Muscle layer of duodenum (tissue), 2 donors: ENCODE measurements around the gene CHMP2A.
"Not testable (repeated sequence)": the region's sequence is repeated elsewhere in the genome, so short reads cannot be mapped to it uniquely, and the experiment has no call there.

Experiments used
- H3K27ac ChIP-seq: one replicate; pipeline ENCODE4 v1.7.0; 2013; ENCODE audit warnings: mild to moderate bottlenecking, low read length
- H3K27me3 ChIP-seq: one replicate; pipeline ENCODE4 v1.7.0; 2013; ENCODE audit warnings: low read depth, mild to moderate bottlenecking, control low read depth, low read length
- H3K36me3 ChIP-seq, 2 donors: one replicate each; pipeline ENCODE4 v1.7.0; 2013; ENCODE audit warnings: low read length in 2 of 2, control low read depth in 1 of 2, mild to moderate bottlenecking in 1 of 2; ENCODE audit not compliant: insufficient read depth in 2 of 2, control insufficient read depth in 1 of 2
- H3K4me1 ChIP-seq, 2 donors: one replicate each; pipeline ENCODE4 v1.7.0; 2013; ENCODE audit warnings: low read length in 2 of 2, mild to moderate bottlenecking in 2 of 2, control low read depth in 1 of 2, moderate library complexity in 1 of 2; ENCODE audit not compliant: insufficient read depth in 2 of 2, control insufficient read depth in 1 of 2
- H3K4me3 ChIP-seq, 2 donors: one replicate each; pipeline ENCODE4 v1.7.0; 2013; ENCODE audit warnings: low read length in 2 of 2, low read depth in 1 of 2, mild to moderate bottlenecking in 1 of 2
- H3K9me3 ChIP-seq, 2 donors: one replicate each; pipeline ENCODE4 v1.7.0; 2013; ENCODE audit warnings: low read length in 2 of 2, control low read depth in 1 of 2, mild to moderate bottlenecking in 1 of 2; ENCODE audit not compliant: control insufficient read depth in 1 of 2
- donor health status: healthy.

CHMP2A gene

DNA sequence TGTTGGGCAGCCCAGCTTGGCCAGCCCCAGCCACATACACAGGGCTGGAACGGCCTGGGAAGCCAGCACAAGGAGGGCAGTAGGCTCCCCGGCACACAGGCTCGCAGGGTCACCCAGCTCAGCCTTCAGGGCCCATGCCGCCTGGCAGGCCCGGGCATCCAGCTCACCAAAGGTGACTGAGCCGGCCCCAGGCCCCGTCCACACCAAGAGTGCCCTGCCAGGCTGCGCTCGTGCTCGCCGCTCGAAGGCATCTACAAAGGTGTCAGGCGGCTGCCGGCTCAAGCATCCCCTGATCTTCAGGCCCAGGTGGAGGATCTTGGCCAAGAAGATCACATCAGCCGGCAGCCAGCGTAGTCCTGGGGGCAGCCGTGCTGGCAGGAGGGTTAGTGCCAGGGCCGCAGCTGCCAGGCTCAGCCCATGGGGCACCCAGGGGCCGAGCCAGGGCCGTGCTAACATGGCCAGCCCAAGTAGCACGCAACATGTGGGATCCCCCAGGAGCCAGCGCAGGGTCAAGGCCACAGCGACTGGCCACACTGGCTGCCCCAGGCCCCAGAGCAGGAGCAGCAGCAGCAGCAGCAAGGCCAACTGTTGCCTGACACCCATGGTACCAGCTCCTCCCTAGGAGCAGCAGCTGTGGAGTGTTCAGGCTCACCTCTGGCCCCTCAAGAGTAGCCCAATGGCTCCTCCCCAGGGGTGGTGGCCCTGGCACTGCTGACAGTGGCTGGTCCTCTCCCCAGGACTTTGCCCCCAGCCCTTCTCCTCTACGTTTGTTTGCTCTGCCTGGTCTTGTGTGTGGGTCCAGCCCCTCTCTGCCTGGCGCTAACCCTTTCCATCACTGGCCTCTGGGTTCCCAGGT is 43.3 kb downstream of the CHMP2A start, which contains the start of gene SLC27A5:
SLC27A5 (minus strand) TSS at position 640 of the 856 bp plus-strand sequence; CDS start at position 603, 37 bp downstream.
- Histone ChIP-seq H3K36me3 (peaks cover 7 to 11% of the 10 kb centered on the region in 2 donors), H3K27ac (no peak within 1 kb of the TSS), H3K4me1 (peaks cover 4 to 21% of the 10 kb centered on the region in 2 donors), H3K27me3 (no peaks in the 10 kb centered on the region), H3K9me3 (no peaks in the 10 kb centered on the region), H3K4me3 (no peak within 1 kb of the TSS)

DNA sequence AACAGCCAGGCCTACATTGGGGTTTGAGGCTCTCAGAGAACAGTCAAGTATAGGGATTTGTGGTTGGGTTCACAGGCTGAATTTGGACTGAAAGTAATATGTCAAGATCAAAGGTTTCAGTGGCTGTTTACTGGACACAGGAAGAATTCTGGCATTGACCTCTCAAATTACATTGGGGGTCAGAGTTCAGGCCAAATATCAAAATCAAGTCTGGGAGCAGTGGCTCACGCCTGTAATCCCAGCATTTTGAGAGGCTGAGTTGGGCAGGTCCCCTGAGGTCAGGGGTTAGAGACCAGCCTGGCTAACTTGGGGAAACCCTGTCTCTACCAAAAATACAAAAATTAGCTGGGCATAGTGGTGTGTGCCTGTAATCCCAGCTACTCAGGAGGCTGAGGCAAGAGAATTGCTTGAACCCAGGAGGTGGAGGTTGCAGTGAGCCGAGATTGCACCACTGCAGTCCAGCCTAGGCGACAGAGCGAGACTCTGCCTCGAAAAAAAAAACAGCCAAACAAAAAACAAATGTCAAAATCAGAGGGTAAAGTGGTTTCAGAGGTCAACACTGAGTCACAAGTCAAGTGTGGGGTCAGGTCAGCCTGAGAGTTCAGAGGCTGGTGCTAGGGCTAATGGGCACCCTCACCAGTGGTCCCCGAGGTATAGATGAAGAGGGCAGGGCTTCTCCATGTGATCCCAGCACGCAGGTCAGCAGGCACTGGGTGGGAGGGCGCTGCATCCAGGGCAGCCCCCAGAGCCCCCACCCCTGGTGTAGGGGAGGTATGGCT is 44.6 kb downstream of the CHMP2A start:
- no peaks in the 10 kb centered on the region for H3K9me3 ChIP-seq
- no peak overlapping the region for H3K4me3 ChIP-seq
- H3K27ac ChIP-seq: no peak overlapping the region
- peaks cover 4 to 12% of the 10 kb centered on the region in 2 donors for H3K4me1 ChIP-seq
- peaks cover 0 to 1% of the 10 kb centered on the region in 2 donors for H3K36me3 ChIP-seq
- H3K27me3 ChIP-seq: no peaks in the 10 kb centered on the region

DNA sequence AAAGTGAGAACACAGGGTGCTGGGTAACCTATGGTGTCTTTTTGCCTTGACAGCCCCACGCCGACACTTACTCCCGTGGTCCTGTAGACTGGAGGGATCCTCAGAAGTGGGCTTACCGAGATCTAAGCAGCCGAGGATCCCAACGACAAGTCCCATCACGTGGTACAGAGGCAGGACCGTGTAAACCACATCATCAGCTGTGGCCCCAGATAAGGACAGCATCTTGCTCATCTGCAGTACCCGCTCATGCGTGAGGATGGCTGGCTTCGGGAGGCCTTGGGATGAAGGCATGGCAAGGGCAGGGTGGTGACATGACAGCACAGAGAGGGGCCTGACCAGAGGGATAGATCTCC is 45.2 kb downstream of the CHMP2A start:
- H3K36me3 ChIP-seq: no peaks in the 10 kb centered on the region
- H3K4me3 ChIP-seq: no peak overlapping the region
- no peak overlapping the region for H3K27ac ChIP-seq
- no peaks in the 10 kb centered on the region for H3K9me3 ChIP-seq
- H3K27me3 ChIP-seq: no peaks in the 10 kb centered on the region
- peaks cover 4 to 11% of the 10 kb centered on the region in 2 donors for H3K4me1 ChIP-seq

DNA sequence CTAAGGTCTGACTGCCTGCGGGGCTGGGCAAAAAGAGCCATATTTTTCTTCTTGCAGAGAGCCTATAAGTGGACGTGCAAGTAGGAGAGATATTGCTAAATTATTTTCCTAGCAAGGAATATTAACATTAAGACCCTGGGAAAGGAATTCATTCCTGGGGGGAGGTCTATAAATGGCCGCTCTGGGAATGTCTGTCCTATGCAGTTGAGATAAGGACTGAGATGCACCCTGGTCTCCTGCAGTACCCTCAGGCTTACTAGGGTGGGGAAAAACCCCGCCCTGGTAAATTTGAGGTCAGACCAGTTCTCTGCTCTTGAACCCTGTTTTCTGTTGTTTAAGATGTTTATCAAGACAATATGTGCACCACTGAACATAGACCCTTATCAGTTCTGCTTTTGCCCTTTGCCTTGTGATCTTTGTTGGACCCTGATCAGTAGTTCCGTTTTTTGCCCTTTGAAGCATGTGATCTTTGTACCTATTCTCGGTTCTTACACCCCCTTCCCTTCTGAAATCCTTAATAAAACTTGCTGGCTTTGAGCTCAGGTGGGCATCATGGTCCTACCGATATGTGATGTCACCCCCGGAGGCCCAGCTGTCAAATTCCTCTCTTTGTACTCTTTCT is 47.2 kb downstream of the CHMP2A start:
- H3K27me3 ChIP-seq, H3K36me3 ChIP-seq, H3K27ac ChIP-seq, H3K4me3 ChIP-seq, H3K4me1 ChIP-seq, H3K9me3 ChIP-seq: not testable (repeated sequence)
